Measurements from ENCODE around the gene DNAH12.

DNA sequence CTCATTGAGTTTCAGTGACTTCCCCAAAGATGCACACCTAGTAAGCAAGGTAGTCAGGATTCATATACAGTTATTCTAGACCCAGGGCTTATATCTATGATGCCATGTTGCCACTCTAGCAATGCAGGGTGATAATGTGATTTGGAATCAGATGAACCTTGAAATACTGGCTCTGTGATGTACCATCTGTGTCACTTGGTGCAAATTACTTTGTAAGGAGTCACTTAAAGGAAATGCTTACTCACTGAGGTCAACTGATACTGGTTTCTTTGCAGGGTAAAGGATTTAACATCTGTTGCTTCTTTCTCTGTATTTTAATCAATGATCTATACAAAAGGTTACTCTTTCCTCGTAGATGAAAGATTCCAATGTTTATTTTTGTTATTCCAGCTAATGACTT, 262.4 kb downstream of the DNAH12 start:
- TF ChIP-seq, protein P1, sequence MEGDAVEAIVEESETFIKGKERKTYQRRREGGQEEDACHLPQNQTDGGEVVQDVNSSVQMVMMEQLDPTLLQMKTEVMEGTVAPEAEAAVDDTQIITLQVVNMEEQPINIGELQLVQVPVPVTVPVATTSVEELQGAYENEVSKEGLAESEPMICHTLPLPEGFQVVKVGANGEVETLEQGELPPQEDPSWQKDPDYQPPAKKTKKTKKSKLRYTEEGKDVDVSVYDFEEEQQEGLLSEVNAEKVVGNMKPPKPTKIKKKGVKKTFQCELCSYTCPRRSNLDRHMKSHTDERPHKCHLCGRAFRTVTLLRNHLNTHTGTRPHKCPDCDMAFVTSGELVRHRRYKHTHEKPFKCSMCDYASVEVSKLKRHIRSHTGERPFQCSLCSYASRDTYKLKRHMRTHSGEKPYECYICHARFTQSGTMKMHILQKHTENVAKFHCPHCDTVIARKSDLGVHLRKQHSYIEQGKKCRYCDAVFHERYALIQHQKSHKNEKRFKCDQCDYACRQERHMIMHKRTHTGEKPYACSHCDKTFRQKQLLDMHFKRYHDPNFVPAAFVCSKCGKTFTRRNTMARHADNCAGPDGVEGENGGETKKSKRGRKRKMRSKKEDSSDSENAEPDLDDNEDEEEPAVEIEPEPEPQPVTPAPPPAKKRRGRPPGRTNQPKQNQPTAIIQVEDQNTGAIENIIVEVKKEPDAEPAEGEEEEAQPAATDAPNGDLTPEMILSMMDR (conservative IDR thresholded peaks at IDR 0.05 in 1 of 2, IDR thresholded peaks at IDR 0.05 in 1 of 2; ENCODE audit: low read depth in 1 of 2, low read length in 2 of 2) = no peak
- no peak for TF ChIP-seq EZH2 (IDR thresholded peaks at IDR 0.05; ENCODE audit: low read length, missing control alignments)

All from fibroblast of lung (primary cell).